Uterus (tissue), 4 donors: Measurements from ENCODE around the gene LGALS3BP. TPM values are rescaled to one million over a fixed set of nuclear protein-coding genes. Genes with fewer than 3 reads are reported as not detected.

Experiments
- DNase-seq, 2 donors: peaks; one replicate each; pipeline ENCODE4 v3.0.0-alpha.2; 2019 to 2020
- H3K27ac ChIP-seq, 2 donors: fragments of 200-600 bp; sonication (generic); 1 replicate in 1 of 2; 2 replicates in 1 of 2; pipeline ENCODE4 v1.5.1; 2016 to 2018
- H3K27me3 ChIP-seq, 2 donors: fragments of 200-600 bp; sonication (generic); one replicate each; pipeline ENCODE4 v1.5.1; 2018 to 2019; ENCODE audit warnings: control low read depth in 1 of 2
- H3K36me3 ChIP-seq, 2 donors: fragments of 200-600 bp; sonication (generic); one replicate each; pipeline ENCODE4 v1.5.1; 2019; ENCODE audit warnings: control low read depth in 1 of 2
- H3K4me1 ChIP-seq, 2 donors: fragments of 200-600 bp; sonication (generic); one replicate each; pipeline ENCODE4 v1.5.1; 2018 to 2019; ENCODE audit warnings: control low read depth in 1 of 2
- H3K4me3 ChIP-seq, 2 donors: fragments of 200-600 bp; sonication (generic); 1 replicate in 1 of 2; 2 replicates in 1 of 2; pipeline ENCODE4 v1.5.1; 2018 to 2019; ENCODE audit warnings: mild to moderate bottlenecking in 1 of 2
- H3K9me3 ChIP-seq, 2 donors: fragments of 200-600 bp; sonication (generic); one replicate each; pipeline ENCODE4 v1.5.1; 2019; ENCODE audit warnings: control low read depth in 1 of 2
- CTCF ChIP-seq, 4 experiments: fragments of 200-600 bp in 2 of 4; fragments of 450-650 bp in 2 of 4; sonication (generic) in 2 of 4; IDR thresholded peaks; one replicate each; pipeline ENCODE4 v1.5.1; 2016 to 2019; ENCODE audit warnings: antibody characterized with exemption in 4 of 4, mild to moderate bottlenecking in 2 of 4, moderate library complexity in 1 of 4
- POLR2A ChIP-seq, 2 donors: fragments of 450-650 bp; IDR thresholded peaks; one replicate each; pipeline ENCODE4 v1.6.1; 2016; ENCODE audit warnings: antibody characterized with exemption in 2 of 2, mild to moderate bottlenecking in 1 of 2, moderate library complexity in 1 of 2
- intact Hi-C: fragments of 100-400 bp; cut with DNase I; formaldehyde crosslinking; loops from one replicate; pipeline ENCODE4 v1.15.1; 2023; ENCODE audit warnings: low total_unique reads
- total RNA-seq, 4 donors: library from RNA; depleted of rRNA in 3 of 4; stranded (reverse); fragments of >200 nt in 3 of 4; gene quantifications; one replicate each; pipeline versions ENCODE4 v1.1.0 to v1.2.4, GENCODE V29; 2014 to 2023
- donor health status: DM: yes; HTN: yes; CAD: no.

LGALS3BP gene
- total RNA-seq, 4 donors from 2014 or later, result 88.2 to 396 (median 244) TPM

GRCh38 chr17:78997881-78998280 lies 18.2 kb upstream of the LGALS3BP start:
- H3K9me3 ChIP-seq, result no peaks in the 10 kb centered on the region
- H3K27ac ChIP-seq, result no peak overlapping the region
- DNase-seq, result peak in 1 of 2 donors; percentile 6
- H3K4me3 ChIP-seq, result no peak overlapping the region
- no peaks in the 10 kb centered on the region for H3K36me3 ChIP-seq
- TF ChIP-seq POLR2A (IDR thresholded peaks at IDR 0.05) (no peak), CTCF (IDR thresholded peaks at IDR 0.05) (no peak)
- H3K4me1 ChIP-seq, result no peaks in the 10 kb centered on the region
- intact Hi-C loops, result no loop called here
- H3K27me3 ChIP-seq, result no peaks in the 10 kb centered on the region

- H3K4me1 ChIP-seq, result no peaks in the 10 kb centered on the region
- H3K36me3 ChIP-seq, result no peaks in the 10 kb centered on the region
- DNase-seq, result peak; percentile 10 to 11
- no peak overlapping the region for H3K27ac ChIP-seq
- TF ChIP-seq POLR2A (IDR thresholded peaks at IDR 0.05) (no peak), CTCF (IDR thresholded peaks at IDR 0.05) (no peak)
- H3K9me3 ChIP-seq, result no peaks in the 10 kb centered on the region
- intact Hi-C loops, result no loop called here
- no peaks in the 10 kb centered on the region for H3K27me3 ChIP-seq
- H3K4me3 ChIP-seq, result no peak overlapping the region
Measured at GRCh38 chr17:78997231-78997741, 17.6 kb upstream of the LGALS3BP start.

GRCh38 chr17:78996781-78997201 lies 17.1 kb upstream of the LGALS3BP start:
- no peaks in the 10 kb centered on the region for H3K4me1 ChIP-seq
- no peaks in the 10 kb centered on the region for H3K9me3 ChIP-seq
- no peaks in the 10 kb centered on the region for H3K36me3 ChIP-seq
- no peak for TF ChIP-seq POLR2A (IDR thresholded peaks at IDR 0.05)
- TF ChIP-seq CTCF (IDR thresholded peaks at IDR 0.05), result no peak
- DNase-seq, result peak in 1 of 2 donors; percentile 12
- no peaks in the 10 kb centered on the region for H3K27me3 ChIP-seq
- intact Hi-C loops, result no loop called here
- no peak overlapping the region for H3K4me3 ChIP-seq
- no peak overlapping the region for H3K27ac ChIP-seq

GRCh38 chr17:78995761-78996451 lies 16.2 kb upstream of the LGALS3BP start:
- TF ChIP-seq CTCF (IDR thresholded peaks at IDR 0.05) (no peak), POLR2A (IDR thresholded peaks at IDR 0.05) (no peak)
- Histone ChIP-seq H3K4me1 (no peaks in the 10 kb centered on the region), H3K9me3 (no peaks in the 10 kb centered on the region), H3K27me3 (no peaks in the 10 kb centered on the region), H3K4me3 (no peak overlapping the region), H3K27ac (no peak overlapping the region), H3K36me3 (no peaks in the 10 kb centered on the region)
- DNase-seq, result peak in 1 of 2 donors; percentile 15
- intact Hi-C loops, result no loop called here

GRCh38 chr17:78995022-78995760 lies 15.5 kb upstream of the LGALS3BP start:
- DNase-seq, result peak; percentile 14 to 16
- intact Hi-C loops, result no loop called here
- no peaks in the 10 kb centered on the region for H3K4me1 ChIP-seq
- H3K4me3 ChIP-seq, result no peak overlapping the region
- H3K27ac ChIP-seq, result no peak overlapping the region
- H3K27me3 ChIP-seq, result no peaks in the 10 kb centered on the region
- TF ChIP-seq CTCF (IDR thresholded peaks at IDR 0.05) (no peak), POLR2A (IDR thresholded peaks at IDR 0.05) (no peak)
- no peaks in the 10 kb centered on the region for H3K36me3 ChIP-seq
- H3K9me3 ChIP-seq, result no peaks in the 10 kb centered on the region
